Activated CD8-positive, alpha-beta memory T cell treated with anti-CD3 and anti-CD28 coated beads, Interleukin-2, amount 50 U/mL, for 1 hour (primary cell): ENCODE data around the gene PRELP.
A peak's percentile ranks its signal among the peaks of the same experiment; 100 is the strongest.

ENCODE experiments used
- DNase-seq: peaks from one replicate; pipeline ENCODE4 v3.0.0-alpha.2; 2020; ENCODE audit errors: extremely low read depth

Gene PRELP

DNA sequence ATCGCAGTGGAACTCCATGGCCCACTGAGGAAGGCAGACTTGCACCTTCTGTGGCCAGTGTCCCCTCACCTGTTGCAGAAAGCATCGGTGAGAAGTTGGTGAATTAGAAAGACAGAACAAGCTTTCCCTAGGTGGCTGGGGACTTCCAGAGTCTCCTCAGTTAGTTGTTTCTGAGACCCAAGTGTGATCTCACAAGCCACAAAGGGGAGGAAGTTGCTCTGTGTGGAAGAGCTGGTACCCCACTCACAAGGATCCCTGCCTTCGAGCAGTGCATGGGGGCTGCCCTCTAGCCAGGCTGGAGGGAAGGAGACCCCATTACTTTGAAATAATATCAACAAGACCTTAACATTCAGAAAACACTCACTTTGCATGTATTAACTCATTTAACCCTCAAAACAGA, 2.1 kb downstream of the PRELP start:
- DNase-seq, result no peak

DNA sequence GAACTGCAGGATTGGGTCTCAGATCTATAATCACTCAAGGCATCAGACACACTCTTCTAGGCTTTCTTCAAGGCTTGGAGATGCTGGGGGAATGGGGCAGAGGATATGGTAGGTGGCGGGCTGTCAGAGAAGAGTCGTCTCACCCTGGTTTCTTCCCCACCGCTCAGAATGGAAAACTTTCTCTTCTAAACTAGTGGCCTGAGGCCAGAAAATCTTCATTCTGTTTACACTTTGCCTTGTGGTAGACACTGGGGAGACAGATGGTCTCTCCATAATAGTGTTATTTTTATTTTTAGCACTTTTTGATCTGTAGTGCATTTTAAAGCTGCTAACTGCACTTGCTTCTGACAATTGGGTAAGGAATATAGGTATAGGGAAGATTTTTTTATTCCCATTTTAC, 2.6 kb downstream of the PRELP start:
- no peak for DNase-seq

DNA sequence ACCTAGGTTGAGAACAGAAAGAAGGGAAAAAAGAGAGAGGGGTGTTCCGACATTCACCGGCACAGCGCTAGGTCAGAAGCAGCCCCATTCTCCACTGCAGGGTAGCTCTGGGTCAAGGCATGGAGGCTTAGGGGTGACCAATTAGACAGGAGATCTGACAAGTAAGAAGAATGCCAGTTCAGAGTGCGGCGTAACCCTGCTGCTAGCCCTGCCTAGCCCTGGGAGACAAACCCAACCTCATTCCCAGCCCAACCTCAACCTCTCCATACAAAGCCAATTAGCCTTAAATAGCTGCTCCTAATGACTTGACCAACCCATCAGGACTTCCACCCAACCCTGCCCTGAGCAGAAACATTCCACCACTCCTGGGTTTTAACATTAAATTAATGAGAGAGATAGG, 3.4 kb downstream of the PRELP start:
- DNase-seq, result no peak

DNA sequence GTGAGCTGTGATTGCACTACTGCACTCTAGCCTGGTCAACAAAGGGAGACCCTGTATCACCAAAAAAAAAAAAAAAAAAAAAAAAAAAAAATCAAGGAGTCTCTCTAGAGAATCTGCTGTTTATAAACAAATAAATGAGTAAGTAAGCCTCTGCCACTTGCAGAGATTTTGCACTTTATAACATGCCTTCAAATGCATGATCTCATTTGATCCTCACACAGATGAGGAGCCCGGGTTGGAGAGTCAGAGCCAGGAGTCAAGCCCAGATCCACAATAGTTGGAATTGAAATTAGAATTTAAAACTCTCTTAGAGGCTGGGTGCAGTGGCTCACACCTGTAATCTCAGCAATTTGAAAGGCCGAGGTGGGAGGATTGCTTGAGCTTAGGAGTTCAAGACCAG, 4.0 kb downstream of the PRELP start:
- DNase-seq, result no peak

DNA sequence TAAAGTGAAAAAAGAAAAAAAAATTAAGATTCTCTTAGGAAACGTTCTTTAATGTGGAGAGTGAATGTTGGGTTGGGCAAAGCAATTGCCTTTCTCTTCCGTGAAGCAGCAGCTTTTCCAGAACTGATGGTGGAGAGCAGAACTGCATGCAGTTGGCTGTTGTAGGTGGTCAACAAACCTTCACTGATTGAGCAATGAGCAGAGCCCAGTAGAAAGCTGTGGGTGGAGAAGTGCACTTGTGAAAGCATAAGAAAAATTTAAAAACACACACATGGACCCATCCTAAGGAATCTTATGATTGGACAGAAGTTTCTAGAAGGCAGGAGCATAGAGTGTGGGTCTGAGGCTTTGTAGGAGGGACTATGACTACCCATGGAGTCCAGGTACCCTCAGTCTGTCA, 4.5 kb downstream of the PRELP start:
- DNase-seq, result no peak

DNA sequence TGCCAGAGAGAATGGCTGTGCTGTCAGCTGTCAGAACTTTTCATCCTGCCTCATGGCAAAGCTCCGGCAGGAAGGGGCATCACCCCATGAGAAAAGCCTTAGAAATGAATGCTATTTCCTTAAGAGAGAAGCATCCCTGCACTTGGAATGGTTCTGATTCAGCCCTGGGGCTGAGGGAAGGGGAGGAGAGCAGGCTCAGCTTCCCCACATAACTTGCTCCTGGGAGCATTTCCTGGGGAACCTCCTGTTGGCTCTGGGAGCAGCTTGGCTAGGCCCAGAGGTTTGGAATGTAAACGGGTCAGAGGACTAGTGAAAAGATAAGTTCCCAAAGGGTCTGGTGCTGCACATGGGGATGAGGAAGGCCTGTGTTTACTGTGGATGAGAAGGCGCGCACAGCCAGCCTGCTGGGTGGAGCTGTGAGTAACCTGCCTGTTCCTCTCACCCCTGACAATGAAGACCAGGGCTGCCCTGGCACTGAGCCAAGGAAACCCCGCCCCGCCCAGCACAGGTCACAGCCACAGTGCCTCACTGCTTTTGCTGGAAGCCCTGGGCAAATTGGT, 5.0 kb downstream of the PRELP start:
- DNase-seq, result no peak

DNA sequence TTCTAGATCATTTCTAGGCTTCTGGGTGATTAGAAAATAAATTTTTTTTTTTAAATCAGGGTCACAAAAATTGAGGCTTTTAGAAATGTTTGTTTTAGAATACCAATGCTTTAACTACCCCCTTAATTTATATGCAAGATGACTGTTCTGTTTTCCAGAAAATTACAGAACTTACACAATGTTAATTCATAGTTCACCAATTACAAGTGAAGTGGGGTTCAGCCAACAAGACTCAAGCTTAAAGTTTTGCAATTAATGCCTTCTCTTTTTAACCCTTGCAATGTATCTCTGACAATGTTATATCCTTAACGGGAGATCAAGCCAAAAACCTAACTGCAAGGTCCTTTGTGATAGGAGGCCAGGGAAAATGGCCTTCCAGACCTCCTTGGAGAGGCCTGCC, 5.6 kb downstream of the PRELP start:
- no peak for DNase-seq

DNA sequence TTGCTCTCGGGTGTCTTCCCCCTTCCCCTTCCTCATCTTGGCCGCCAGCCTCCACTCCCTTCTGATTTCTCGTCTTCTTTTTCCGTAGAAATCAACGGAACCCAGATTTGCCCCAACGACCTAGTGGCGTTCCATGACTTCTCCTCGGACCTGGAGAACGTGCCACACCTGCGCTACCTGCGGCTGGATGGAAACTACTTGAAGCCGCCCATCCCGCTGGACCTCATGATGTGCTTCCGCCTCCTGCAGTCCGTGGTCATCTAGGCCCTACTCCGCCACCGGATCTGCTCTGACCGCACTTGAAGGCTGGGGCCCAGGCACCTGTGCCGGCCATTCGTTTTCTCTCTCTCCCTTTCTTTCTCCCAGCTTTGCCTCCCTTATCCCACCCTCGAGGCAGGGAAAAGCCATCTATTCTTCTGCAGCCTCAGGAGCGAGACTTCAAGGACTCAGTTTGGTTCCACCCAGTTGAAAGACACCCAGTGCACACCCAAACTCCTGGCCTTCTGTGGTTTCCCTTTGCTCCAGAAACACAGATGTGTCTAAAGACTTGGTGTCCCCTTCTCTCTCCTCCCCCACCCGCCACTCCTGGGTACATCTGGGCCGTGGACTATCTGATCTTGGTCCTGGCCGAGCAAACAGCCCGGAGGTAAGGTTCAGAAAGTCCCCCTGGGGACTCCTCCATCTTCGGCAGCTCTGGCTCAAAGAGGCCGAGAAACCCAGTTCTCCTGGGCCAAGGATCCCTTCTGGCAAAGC, 11.2 kb downstream of the PRELP start:
- DNase-seq, result no peak

DNA sequence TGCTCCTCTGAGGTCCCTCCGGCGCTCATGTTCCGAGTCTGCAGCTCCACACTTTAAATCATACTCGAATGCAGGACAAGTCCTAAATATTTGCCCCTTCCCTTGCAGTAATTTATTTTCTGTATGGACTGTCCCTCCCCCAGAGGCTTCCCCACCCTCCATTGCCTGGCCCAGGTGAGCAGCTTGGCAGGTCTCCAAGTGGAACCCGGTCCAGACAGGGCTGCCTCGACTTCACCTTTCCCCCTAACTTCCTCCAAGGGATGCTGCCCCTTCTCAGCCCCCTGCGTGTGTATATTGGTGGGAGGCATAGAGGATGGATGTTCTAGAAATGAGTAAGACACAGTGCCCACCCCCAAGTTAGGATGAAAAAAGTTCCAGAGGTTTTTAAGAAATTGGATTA, 12.9 kb downstream of the PRELP start:
- DNase-seq, result no peak

DNA sequence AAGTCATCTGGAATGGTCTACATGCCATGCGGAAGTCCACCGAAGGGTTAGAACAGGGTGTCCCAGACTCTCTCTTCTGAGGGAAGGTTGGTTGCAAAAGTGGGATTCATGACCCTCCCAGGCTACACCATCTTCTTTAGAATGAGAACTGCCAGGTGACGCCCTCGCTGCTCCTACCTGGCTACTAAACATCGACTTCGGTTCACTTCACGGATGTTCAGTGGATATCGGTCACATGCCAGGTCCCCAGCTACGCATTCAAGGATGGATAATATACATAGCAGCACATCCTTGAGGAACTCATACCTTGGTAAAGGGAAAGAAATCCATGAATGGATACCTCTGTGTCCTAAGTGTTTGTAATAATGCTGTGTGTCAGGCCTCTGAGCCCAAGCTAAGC, 15.0 kb downstream of the PRELP start:
- no peak for DNase-seq

DNA sequence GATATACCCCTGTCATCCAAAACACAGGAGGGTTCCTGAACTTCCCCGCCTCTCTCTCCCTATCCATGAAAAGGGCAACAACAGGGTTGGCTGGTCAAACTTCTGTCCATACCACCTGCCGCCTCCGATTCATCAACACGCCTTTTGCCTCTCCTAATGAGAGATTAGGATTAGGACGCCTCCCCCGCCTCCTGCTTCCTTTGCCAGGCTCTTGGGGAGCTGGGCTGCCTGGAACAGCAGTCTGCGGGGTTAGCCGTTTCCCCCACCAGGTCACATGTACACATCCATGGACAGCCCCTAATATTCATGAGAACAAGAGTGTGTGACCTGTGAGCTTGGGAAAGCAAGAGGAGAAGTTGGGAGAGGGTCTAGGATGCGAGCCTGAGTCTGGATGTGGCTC, 16.1 kb downstream of the PRELP start:
- no peak for DNase-seq

DNA sequence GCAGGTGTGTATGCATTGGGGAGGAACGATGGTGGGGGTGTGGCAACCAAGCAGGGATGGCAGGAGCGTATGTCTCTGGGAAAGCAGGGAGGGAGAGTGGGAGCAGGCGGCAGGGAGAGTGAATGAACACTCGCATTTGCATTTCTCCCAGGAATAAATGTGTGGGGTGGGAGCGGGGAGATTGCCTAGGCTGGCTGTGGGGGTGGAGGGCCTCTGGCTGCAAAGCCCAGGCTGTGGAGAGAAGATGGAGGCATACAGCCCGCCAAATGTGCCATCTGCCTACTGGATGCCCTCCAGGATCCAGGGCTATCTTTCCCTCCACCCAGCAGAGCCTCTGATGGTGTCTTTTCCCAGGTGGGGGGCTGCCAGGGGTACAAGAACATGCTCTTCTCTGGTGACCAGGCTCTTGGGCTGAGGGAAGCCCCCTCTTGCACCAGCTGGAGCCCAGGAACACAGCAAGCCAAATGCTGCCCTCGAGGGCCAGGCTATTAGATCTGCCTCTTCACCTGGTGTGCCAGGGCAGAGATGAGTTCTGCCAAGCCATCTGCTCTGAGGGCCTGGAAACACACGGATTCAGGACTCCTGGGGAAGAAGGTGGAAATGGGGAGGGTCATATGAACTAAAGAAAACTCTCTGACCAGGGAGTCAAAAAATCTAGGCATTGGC, 16.6 kb downstream of the PRELP start:
- no peak for DNase-seq

DNA sequence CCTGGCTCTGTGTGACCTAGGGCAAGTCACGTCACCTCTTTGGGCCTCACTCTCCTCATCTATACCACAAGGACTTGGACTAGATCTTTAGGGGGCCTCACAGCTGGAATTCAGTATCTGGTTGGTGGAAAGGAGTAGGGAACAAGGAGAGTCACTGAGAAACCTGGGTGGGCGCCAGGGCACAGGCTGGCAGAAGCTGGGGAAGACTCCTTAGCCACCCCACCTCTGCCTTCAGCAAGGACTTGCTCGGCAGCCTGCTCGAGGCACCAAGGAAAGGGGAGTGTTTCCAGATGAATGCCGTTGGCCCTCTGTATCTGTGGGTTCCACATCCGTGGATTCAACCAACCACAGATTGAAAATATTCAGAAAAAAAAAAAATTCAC, 17.1 kb downstream of the PRELP start:
- DNase-seq, result no peak

DNA sequence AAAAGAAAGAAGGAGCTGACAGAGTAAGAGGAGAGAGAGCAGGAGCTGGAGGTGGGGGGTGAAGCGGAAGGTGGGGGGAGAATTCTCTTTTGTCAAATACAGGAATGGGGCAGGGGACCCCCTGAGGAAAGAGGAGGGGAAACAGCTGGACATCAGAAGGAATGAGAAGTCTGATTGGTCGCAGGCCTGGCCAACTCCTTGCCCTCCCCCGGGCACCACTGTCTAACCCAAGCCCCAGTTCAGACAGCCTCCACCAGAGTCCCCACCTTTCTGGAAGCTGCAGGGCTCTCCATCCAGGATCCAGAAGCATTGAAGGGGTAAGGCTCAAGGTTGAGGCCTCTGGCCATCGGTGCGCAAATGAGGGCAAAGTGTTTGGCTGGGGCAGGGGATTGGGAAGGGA, 18.3 kb downstream of the PRELP start, which contains the start of gene OPTC:
Gene OPTC, plus strand, starts transcription at position 253 of the 400 bp plus-strand sequence. CDS start 1,853 bp downstream, outside the sequence.
- DNase-seq, result no peak

DNA sequence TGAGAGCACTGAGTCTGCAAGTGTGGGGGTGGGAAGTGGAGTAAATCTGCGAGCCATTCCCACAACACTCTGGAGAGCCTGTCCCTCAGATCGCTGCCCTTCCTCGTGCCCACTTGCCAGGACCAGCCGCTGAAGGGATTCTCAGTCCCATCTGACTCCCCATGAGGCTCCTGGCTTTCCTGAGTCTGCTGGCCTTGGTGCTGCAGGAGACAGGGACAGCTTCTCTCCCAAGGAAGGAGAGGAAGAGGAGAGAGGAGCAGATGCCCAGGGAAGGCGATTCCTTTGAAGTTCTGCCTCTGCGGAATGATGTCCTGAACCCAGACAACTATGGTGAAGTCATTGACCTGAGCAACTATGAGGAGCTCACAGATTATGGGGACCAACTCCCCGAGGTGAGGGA, 20.2 kb downstream of the PRELP start:
- no peak for DNase-seq

DNA sequence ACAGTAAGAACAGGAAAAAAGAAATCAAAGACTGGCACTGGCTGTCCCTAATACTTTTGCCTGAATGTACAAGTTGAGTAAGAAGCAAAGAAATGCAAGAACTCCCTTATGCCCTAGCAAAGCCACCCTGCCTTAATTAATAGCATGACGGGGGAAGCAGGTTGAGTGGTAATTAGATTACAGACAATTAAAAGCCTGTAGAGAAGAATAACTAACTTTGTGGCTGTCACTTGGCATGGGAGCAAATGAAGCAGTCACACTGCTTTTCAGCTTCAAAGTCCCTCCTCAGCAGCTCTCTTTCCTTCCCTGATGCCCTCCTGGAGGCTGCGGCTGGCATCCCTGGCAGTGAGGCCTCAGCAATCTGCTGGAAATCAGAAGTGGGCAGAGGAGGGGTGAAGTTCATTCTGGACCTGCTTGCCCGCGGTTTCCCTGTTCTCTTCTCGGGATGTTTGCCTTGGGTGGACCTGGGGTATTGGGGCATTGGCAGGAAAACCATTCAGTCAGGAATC, 21.7 kb downstream of the PRELP start:
- DNase-seq, result no peak

DNA sequence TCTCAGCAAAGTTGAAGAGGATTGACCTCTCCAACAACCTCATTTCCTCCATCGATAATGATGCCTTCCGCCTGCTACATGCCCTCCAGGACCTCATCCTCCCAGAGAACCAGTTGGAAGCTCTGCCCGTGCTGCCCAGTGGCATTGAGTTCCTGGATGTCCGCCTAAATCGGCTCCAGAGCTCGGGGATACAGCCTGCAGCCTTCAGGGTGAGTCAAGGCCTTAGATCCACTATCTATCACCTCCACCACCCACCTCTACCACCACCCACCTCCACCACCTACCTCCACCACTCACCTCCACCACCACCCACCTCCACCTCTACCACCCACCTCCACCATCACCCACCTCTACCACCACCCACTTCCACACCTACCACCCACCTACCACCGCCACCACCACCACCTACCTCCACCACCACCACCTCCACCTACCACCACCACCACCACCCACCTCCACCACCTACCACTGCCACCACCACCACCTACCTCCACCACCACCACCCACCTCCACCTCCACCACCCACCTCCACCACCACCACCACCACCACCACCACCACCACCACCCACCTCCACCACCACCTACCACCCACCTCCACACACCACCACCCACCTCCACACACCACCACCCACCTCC, 24.2 kb downstream of the PRELP start:
- DNase-seq, result no peak

DNA sequence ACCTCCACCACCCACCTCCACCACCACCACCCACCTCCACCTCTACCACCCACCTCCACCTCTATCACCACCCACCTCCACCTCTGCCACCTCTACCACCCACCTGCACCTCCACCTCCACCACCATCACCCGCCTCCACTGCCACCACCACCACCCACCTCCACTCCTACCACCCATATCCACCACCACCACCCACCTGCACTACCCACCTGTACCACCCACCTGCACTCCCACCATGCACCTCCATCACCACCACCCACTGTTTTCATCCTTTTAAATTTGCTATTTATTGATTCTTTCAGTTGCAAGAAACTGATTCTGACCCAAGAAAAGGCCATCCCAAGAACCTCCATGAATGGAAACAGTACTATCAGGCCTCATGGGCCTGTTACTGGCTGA, 24.7 kb downstream of the PRELP start:
- DNase-seq, result no peak

DNA sequence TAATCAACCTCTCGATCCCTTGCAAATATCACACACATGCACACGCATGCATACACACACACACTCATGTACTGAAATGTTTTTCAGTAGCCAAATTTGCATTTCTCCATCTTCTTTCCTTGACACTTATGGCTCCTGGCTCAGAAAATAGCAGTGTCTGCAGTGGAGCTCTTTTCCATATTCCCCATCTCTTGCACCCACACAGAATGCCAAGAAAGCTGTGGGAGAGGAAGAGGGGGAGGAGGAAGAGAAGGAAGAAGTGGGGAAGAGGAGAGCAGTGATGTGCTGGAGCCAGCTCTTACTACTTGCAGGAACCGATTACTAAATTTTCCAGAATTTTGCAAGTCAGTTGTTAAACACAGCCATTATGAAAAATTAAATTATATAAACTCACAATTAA, 28.2 kb downstream of the PRELP start:
- no peak for DNase-seq

DNA sequence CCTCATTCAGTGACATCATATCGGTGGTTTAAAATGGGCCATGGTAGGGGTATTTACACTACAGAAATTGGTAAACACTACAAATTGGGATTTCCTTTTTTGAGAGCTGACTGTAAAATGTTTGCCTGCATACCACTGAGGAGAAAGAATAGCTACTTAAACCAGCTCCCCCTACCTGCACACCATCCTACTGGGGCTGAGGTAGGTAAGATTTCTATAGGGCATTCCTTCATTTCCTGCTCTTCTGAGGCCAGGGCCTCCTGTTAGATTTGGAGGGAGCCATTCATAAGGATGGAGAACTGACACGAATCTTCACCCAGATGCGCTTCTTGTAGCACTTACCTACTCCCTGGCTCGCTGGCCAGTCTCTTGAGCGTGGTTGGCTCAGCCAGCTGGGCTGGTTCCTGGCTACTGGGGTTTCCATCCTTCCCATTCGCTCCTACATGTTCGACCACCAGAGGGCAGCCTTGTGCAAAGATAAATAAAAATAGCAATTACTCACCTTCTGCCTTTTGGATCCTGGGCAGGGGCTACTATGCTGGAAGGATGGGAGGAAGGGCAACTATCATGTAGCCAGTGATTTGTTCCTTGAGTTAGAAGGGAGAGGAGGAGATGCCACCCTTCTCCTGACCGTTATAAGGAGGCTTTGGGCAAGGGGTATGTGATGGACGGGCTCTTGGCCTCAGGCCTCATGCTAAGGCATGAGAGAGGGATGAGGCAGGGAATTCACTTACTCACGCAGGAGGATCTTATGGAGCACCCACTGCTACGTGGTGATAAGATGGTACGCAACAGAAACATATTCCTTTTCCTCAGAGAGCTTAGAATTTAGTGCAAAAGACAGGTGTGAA, 29.0 kb downstream of the PRELP start:
- peak; percentile 50 for DNase-seq

DNA sequence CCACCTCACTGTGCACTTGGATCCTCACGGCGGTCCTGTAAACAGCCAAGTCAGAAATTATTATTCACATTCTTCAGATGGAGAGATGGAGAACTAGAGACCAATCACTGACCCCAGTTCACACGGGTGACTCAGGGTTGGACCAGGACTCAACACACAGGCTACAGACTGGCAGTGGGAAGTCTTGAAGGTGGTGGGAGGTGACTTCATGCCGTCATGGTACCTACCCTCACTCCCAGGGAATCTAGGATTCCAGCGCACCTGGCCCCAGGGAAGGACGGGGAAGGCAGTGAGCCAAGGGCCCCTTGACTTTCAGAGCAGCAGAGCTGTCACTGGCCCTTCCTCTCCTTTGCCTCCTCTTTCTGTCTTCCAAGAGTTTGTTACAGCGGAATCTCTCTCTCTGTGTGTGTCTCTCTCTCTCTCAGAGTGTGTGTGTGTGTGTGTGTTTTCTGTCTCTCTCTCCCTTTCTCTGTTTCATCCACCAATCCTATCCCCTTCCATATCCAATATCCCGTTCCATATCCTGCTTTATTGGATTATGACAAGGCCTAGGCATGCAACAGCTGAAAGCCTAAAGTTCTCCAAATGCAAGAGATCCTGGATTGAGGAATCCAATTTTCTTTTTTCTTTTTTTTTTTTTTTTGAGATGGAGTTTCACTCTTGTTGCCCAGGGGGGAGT, 30.1 kb downstream of the PRELP start:
- no peak for DNase-seq
